Astrocyte (in vitro differentiated cells and primary cell): ENCODE data around the gene NEIL1.
"Not testable (repeated sequence)": the region's sequence is repeated elsewhere in the genome, so short reads cannot be mapped to it uniquely, and the experiment has no call there.

ENCODE experiments used
- CTCF ChIP-seq: IDR thresholded peaks from 2 replicates; pipeline ENCODE4 v1.5.1; 2011; ENCODE audit warnings: low read depth, mild to moderate bottlenecking, inconsistent platforms, low read length, moderate library complexity; ENCODE audit not compliant: insufficient read depth
- EZH2 ChIP-seq: IDR thresholded peaks from 2 replicates; pipeline ENCODE4 v1.6.1; 2012; ENCODE audit warnings: mild to moderate bottlenecking, low read length, inconsistent platforms; ENCODE audit not compliant: insufficient read depth

GRCh38 chr15:75312548-75312947, 34.3 kb upstream of the NEIL1 start:
- not testable (repeated sequence) for TF ChIP-seq CTCF, EZH2
